ENCODE results near the gene HDAC2.
A peak's percentile ranks its signal among the peaks of the same experiment; 100 is the strongest.
"Not testable (repeated sequence)": the region's sequence is repeated elsewhere in the genome, so short reads cannot be mapped to it uniquely, and the experiment has no call there.

HDAC2 gene

GRCh38 chr6:113976806-113977205, 5.9 kb upstream of the HDAC2 start:
- no peak for DNase-seq (ENCODE audit: low spot score)

- DNase-seq (ENCODE audit: low spot score): no peak
Observed at GRCh38 chr6:113971741-113972140, 793 bp upstream of the HDAC2 start.

- peak; percentile 64 for DNase-seq (ENCODE audit: low spot score)
Observed at GRCh38 chr6:113969888-113970804, 802 bp downstream of the HDAC2 start.

- no peak for DNase-seq (ENCODE audit: low spot score)
Observed at GRCh38 chr6:113968472-113968871, 2.5 kb downstream of the HDAC2 start.

GRCh38 chr6:113967777-113968176, 3.2 kb downstream of the HDAC2 start:
- DNase-seq (ENCODE audit: low spot score): no peak

GRCh38 chr6:113960795-113961194, 10.2 kb downstream of the HDAC2 start:
- DNase-seq (ENCODE audit: low spot score): no peak

- no peak for DNase-seq (ENCODE audit: low spot score)
Observed at GRCh38 chr6:113959235-113959634, 11.7 kb downstream of the HDAC2 start.

- no peak for DNase-seq (ENCODE audit: low spot score)
Observed at GRCh38 chr6:113954653-113955052, 16.3 kb downstream of the HDAC2 start.

- DNase-seq (ENCODE audit: low spot score): no peak
Observed at GRCh38 chr6:113953346-113953745, 17.6 kb downstream of the HDAC2 start.

GRCh38 chr6:113949499-113949898, 21.4 kb downstream of the HDAC2 start:
- no peak for DNase-seq (ENCODE audit: low spot score)

- DNase-seq (ENCODE audit: low spot score): no peak
Observed at GRCh38 chr6:113944701-113945100, 26.2 kb downstream of the HDAC2 start.

GRCh38 chr6:113939825-113940224, 31.1 kb downstream of the HDAC2 start:
- no peak for DNase-seq (ENCODE audit: low spot score)

GRCh38 chr6:113936093-113936934, 34.6 kb downstream of the HDAC2 start:
- DNase-seq (ENCODE audit: low spot score): peak; percentile 70

- no peak for DNase-seq (ENCODE audit: low spot score)
Observed at GRCh38 chr6:113934101-113934500, 36.8 kb downstream of the HDAC2 start.

GRCh38 chr6:113931907-113932306, 39.0 kb downstream of the HDAC2 start:
- DNase-seq (ENCODE audit: low spot score): not testable (repeated sequence)

GRCh38 chr6:113930183-113930582, 40.8 kb downstream of the HDAC2 start:
- DNase-seq (ENCODE audit: low spot score): no peak

- no peak for DNase-seq (ENCODE audit: low spot score)
Observed at GRCh38 chr6:113927001-113927400, 43.9 kb downstream of the HDAC2 start.

GRCh38 chr6:113925378-113925777, 45.6 kb downstream of the HDAC2 start:
- DNase-seq (ENCODE audit: low spot score): no peak

GRCh38 chr6:113924312-113924723, 46.6 kb downstream of the HDAC2 start:
- no peak for DNase-seq (ENCODE audit: low spot score)

GRCh38 chr6:113923526-113923925, 47.4 kb downstream of the HDAC2 start:
- DNase-seq (ENCODE audit: low spot score): no peak

- DNase-seq (ENCODE audit: low spot score): no peak
Observed at GRCh38 chr6:113921299-113921904, 49.5 kb downstream of the HDAC2 start.

- no peak for DNase-seq (ENCODE audit: low spot score)
Observed at GRCh38 chr6:113920663-113921267, 50.2 kb downstream of the HDAC2 start.

All from SK-N-DZ (cell line).